ENCODE data around the gene DCDC1.
"Not testable (repeated sequence)": the region's sequence is repeated elsewhere in the genome, so short reads cannot be mapped to it uniquely, and the experiment has no call there.

The DCDC1 gene

DNA sequence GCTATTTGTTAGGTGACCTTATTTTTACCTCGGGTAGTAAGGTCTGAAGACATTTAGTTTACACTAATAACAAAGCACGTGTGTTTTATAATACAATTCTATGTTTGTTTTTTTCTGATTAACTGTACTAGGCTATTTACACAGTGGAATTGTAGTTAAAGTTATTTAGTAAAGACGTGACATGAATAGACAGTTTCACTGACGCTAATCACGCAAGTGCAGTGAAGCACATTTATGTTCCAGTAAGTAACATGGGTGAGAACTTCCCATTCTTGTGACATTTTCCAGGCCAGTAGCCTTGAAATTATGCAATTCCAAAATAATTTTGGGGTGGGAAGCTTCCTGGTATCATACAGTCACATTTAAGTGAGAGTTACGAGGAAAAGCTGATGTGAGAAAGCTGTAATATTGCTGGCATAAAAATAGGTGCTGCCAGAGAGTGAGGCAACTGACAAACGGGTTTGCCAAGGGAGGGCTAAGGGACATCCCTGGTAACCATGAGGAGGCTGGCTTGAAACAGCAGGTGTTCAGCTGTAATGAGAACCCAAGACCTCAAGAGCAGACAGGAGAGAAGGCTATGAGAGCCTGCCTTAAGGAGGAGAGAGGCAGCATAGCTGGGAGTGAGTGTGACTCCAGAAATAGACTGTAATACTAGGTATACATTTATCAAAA lies 378.8 kb downstream of the DCDC1 start:
- no peak for DNase-seq (ENCODE audit: low read depth)

DNA sequence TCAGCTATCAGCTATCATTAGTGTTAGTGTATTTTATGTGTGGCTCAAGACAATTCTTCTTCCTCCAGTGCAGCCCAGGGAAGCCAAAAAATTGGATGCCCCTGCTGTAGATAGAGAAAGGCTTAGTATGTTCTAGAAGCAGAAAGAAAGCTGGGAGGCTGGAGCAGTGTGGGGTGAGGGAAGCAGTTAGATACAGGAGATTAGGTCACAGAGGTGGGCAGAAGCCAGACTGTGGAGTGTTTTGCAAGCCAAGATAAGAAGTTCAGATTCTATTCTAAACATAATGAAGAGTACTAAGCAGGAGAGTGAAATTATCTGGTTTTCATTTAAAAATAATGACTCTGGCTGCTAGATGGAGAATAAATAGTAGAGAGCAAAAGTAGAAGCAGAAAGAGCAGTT lies 381.7 kb downstream of the DCDC1 start:
- no peak for DNase-seq (ENCODE audit: low read depth)

DNA sequence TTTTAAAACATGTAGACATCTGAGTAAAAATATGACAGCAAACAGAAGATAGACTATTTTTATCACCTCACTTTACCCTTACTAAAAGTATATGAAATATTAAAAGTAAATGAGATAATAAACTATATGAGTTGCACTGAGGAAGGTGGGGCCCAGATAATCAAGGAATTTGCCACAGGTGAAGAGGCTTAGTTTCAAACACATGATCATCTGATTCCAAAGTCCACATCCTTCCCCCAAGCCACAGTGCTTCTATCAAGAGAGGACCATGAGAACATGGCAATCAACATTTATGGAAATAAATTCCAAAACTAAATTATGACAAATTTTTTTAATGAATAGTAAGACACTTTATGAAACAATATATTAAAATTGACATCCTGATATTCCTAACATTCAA lies 384.0 kb downstream of the DCDC1 start:
- DNase-seq (ENCODE audit: low read depth), result no peak

DNA sequence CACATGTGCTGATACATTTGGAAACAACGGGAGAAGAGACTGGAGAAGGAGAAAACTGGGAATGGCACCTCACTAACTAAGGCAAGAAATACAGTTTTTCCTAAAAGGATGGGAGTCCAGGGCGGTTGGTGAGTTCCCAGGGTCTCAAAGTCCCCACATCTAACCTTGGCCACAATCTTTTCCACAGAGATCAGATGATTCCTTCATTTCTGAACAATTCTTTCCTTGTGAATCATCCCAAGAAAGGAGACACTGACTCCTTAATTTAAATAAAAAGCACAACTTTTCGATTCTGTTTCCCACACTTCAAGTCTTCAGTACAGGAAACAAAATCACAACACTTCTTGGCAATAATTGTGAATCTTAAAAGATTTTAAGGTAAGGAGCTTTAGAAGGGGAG lies 384.7 kb downstream of the DCDC1 start:
- DNase-seq (ENCODE audit: low read depth), result no peak

DNA sequence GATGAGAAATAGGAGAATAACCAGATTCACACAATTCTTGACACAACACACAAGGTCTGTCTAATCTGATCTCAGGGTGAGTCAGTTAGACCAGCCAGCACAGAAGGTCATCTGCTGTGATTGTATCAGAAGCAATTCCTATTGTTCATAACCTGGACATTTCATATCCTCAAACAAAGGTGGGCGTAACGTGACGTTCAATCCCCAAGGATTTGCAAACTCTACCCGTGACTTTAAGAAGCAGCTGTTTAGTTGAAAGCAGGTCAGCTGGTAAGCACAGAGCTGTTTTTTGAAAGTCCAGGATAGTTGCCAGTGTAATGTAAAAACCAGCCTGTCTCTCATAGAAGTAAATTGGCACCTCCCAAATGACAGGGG lies 385.1 kb downstream of the DCDC1 start:
- no peak for DNase-seq (ENCODE audit: low read depth)

DNA sequence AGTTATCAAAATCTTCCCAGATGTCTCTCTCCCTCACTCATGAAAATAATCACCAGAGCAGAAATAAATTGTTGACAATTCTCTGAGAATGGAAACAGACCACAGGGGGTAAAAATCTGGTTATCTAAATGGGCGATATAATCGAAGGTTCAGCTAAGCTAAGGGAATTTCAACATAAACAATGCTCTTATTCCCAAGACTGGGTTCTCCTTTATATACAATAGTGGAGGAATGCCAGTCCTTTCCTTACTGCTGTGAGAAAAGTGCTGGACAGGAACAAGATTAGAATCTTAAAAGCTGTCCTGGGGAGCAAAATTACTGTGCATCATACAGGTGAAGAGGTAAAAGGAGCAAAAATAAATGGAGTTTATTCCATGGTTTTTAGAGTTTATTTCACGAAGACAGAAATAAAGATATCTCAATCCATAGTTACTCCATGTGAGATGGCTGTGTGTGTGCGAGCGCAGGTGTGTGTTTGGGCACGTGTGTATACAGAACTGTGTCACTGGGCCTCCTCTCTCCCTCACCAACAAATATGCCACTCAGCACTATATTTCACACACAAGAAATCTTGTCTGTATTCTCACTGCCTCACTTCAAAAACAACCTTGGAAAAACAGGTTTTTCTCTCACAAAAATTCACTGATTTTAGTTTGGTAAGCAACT lies 385.6 kb downstream of the DCDC1 start:
- no peak for DNase-seq (ENCODE audit: low read depth)

DNA sequence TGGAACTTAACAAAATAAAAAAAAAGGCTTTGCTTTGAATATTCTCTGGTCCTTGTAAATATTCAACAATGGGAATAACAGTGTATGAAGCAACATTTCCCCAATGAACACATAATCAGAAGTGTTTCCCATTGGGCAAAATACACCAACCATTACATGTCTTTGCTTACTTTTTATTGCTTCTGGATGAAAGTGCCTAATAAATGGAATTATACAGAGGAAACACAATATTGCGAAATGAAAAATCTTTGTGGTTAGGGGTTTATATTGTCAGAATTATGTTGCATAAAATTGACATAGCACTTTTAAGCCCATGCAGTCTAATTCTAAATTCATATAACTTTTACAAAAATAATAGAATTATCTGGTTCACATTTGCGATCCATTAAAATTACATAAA lies 386.4 kb downstream of the DCDC1 start:
- no peak for DNase-seq (ENCODE audit: low read depth)

DNA sequence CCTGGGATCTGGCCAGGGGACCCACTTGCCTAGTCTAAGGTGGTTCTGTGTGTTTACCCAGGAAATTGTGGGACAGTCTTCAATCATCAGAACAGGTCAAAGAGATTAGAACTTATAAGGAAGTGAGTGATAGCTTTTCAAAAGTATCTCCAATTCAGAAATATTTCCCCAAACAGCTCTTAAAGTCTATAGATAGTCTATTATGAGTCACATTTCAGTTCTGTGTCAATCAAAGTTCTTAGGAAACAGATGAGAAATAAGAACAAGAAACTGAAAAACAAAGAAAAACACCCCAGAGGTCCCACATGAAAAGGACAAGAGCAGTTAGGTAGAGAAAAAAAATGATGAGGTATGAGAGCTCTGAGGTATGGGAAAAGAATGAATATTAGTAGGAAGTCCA lies 402.0 kb downstream of the DCDC1 start:
- no peak for DNase-seq (ENCODE audit: low read depth)

DNA sequence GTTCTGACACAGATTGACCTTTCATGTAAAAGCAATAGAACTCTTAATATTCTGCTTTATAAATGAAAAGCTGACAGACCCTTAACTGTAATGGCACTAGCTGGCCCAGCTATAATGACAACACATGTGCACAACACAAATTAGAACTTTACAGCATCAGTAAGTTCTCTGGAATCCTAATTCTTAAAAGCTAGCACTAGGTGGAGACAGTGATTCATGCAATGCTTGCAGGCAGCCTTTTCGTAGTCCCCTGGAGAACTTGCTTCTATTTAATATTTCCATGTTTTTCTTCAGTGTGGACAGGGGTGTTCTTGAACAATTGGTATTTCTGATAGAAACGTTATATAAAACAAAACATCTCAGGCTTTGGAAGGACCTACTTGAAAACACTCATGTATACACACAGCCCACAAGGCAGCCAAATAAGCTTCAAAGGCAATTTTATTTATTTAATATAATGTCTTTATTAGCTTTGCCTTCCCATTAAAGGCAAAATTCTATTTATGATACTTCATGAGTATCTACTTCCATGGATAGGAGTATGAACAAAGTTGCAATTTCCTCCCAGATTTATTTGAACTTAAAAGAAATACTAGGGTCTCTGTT lies 409.0 kb downstream of the DCDC1 start:
- no peak for DNase-seq (ENCODE audit: low read depth)

DNA sequence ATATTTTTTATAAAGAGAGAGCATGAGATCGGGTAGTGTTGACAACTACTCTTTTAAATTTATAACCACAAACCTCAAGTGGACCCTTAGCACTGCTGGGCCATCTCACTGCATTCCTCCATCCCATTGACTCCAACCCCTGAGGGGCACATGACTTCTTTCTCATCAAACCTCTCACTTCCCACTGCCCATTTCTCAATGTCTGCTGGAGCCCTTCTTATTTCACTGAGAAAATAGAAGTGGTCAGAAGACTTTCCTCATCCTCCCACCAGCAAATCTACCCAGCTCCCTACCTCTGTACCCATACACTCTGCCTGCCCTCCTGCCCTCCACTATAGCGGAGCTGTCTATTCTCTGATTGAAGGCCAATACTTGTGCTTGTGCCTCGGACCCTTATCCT lies 412.8 kb downstream of the DCDC1 start:
- no peak for DNase-seq (ENCODE audit: low read depth)

DNA sequence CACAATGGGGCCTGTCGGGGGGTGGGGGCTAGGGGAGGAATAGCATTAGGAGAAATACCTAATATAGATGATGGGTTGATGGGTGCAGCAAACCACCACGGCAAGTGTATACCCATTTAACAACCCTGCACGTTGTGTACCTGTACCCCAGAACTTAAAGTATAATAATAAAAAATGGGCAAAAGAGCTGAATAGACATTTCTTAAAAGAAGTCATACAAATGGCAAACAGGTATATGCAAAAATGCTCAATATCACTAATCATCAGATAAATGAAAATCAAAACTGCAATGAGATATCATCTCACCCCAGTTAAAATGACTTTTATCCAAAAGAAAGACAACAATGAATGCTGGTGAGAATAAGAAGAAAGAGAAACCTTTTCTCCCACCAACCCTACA lies 419.7 kb downstream of the DCDC1 start:
- no peak for DNase-seq (ENCODE audit: low read depth)

DNA sequence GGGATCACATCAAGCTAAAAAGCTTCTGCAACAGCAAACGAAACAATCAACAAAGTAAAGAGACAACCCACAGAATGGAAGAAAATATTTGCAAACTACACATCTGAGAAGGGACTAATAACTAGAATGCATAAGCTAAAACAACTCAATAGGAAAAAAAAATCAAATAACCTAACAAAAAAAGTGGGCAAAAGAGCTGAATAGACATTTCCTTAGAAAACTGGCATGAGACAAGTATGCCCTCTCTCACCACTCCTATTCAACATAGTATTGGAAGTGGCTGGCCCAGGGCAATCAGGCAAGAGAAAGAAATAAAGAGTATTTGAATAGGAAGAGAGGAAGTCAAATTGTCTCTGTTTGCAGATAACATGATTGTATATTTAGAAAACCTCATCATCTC lies 421.8 kb downstream of the DCDC1 start:
- not testable (repeated sequence) for DNase-seq (ENCODE audit: low read depth)

DNA sequence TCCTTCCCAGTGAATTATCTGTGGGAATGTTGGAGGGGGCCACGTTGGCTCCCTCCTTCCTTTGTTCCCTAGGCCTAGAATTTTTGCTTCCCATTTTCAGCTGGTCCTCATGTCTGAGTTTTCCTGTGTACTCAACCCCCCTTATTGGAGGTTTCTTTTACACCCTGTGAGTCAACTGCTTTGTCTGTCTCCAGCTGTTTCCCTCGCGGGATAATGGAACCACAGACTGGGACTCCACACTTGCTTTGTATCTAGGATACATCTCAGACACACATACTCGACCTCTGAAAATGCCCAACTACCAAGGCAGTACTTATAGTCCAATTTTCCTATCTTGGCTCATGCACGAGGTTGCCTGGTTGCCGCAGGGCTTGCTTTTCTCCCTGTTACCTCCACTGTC lies 430.7 kb downstream of the DCDC1 start:
- DNase-seq (ENCODE audit: low read depth), result no peak

DNA sequence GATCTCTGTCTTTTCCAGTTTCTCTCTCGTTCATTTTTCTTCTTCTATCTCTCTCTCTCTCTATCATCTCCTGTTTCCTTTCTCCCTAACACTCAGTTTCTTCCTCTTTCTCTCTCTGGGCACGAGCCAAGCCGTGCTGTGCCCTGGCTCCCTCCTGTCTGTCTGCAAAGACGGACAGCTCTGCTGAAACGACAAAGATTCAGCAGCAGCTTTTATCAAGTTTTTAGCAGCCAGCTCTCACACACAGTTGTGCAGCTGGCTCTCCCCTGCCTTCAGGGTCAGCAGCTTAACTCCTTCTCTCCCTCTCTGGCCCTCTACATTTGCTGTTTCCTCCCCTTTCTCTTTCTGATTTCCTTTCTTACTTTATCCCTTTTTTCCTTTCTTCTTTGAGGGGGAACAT lies 431.4 kb downstream of the DCDC1 start:
- DNase-seq (ENCODE audit: low read depth), result no peak

DNA sequence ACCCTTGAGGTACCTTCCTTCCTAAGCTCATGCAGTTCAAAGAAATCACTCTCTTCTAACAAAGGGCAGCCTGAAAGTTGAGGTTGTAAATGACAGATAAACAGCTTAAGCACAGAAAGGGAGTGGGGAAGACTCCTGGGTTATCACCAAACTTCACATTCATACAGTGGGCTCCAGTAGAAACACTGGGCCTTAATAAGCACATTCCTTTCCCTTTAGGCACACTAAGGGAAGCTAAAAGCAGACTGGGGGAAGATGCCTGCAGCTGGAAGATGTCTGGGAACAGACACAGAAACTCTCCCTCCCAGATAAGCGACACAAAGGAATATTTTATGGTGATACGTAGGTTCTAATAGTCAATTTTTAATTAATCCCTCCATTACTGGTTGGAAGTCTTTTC lies 433.0 kb downstream of the DCDC1 start:
- no peak for DNase-seq (ENCODE audit: low read depth)

DNA sequence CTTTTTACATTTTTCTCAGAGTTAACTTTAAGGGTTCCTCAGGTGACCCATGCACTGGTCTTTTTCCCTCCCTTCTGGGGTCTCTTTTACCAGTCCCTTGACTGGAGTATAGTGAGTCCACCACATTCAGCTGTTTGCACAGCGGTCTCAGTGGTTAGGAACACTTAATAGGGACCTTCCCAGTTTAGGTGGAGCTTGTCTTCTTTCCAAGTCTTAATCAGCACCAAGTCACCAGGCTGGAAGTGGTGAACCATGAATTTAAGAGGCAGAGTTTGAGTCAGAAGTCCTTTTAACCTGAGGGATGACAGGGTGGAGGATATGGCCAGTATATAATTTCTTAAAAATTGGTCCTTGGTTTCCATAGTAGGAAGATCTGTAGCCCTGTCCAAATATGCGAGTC lies 433.7 kb downstream of the DCDC1 start:
- DNase-seq (ENCODE audit: low read depth), result no peak

DNA sequence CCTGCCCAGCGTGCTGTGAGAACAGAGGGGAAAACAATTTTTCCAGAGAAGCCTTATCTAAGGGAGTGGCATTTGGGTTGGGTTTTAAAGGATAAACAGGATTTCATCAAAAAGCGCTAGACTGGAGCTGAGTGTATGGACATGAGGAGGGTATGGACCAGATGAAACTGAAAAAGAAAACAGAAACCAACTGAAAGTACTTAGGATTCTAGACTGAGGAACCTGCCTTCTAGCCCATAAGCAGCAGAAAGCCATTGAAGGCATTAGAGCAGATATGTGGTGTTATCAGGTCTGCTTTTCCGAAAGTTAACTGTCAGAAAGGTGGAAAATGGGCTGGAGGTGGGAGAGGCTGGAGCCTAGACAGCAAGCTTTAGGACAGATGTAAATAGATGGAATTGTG lies 443.4 kb downstream of the DCDC1 start:
- no peak for DNase-seq (ENCODE audit: low read depth)

DNA sequence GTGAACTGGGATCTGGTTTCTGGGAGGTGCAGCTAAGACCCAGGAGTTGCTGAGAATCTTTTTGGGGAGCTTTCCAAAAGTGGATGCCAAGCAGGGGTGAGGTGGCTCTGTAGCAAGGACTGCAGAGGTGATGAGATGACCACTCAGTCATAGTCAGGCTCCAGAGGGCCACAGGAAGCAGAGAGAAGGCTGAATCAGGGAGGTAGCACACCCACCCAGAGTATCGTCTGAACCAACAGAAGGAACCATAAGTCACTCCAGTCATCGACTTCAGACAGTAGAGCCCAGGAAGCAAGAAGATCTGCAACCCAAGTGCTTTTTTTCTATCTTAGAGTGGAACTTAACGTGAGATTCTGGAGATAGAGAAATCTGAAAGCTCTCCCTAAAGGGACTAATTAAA lies 447.7 kb downstream of the DCDC1 start:
- DNase-seq (ENCODE audit: low read depth), result no peak

DNA sequence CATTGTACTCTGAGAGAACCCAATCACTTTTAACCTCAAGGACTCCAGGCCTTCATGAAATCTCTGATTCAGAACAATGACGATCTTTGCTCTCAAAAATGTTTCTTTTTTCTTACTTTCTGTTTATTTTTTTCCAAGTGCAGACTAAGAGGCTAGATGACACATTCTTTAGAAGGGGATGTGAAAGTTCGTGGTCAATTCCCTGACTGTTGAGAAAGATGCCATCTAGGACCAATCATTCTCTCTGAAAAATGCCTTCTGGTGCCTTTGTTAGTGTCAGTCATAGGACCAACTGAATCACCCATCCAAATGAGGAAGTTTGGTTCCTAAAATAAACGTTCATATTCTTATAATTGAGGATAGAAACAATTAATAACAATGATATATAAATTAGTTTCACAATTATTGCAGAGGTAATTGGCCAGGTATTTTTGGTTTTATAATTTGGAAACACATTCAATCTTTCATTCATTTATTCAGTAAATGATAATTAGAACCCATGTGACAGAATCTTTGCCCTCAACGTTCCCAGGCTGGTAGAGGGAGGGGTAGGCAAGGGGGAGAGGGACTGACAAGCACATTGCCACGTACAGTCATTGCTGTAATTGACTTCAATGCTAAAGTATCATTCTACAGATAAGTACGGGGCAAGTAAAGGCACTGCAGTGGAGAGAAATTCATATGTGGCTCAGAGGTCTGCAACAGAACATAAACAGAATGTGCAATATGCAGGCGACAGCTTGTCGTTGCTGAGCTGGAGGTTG lies 450.0 kb downstream of the DCDC1 start:
- no peak for DNase-seq (ENCODE audit: low read depth)

DNA sequence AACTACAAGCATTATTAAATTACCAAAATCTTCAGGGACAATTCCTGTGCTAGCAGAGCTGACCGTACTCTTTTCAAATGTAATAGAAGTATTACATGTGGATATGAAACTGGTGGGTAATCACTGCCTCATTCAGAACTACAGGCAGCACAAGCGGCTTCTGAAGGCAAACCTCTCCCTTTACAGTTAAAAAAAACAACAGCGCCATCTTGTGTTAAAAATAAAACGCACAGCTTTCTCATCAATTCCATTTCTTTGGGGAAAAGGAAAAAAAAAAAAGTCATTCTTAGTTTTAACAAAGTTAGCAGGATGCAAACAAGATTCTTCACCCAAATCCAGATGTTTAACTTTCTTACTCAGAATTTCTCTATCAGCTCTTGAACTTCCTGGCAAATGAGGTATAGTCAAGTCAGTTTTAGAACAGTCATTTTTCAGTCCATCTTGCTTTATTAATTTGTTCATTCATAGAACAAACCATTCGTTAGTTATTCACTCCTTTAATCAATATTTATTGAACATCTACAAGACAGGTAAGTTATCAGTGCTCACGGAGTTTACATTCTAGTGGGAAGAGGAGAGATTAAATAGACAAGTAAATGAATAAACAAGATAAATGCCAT lies 451.6 kb downstream of the DCDC1 start:
- no peak for DNase-seq (ENCODE audit: low read depth)

DNA sequence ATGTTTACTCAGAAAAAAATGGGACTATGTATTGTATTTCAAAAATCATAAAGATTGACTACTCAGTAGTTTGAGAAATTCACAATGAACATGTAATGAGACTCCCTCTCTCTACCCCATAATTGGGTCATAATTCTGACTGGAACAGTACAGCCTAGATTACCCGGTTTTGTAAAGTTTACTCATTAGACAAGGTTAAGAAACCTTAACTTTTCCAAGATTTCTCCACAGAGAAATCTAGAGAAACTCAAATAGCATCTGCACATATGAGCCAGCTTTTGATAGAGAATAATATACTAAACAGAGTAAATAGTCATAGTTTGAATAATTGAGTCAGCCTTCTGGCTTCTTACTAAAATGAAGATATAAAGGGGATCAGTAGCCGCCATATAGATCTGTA lies 452.3 kb downstream of the DCDC1 start:
- no peak for DNase-seq (ENCODE audit: low read depth)

DNA sequence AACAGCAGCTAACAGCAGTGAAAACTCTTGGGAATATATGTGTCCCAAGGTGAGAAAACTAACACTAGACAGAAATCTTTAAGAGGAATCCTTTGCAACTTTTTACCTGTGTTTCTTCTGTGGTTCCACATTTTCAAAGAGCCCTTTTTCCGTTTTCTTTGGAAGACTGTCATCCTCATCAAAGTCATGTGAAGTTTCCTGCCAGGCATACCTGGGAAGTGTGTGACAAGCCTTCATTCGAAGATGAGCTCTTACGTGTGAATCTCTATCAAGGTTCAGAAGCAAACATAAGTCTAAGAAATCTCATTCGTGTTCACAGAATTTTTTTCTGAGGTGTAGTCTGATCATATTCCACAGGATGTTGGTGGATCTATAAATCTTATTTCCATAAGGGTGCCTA lies 452.8 kb downstream of the DCDC1 start:
- DNase-seq (ENCODE audit: low read depth), result no peak
